ENCODE results near the gene CACNB3. TPM values are rescaled to one million over a fixed set of nuclear protein-coding genes. Genes with fewer than 3 reads are reported as not detected.

The CACNB3 gene
- total and polyA plus RNA-seq, 9 of the 15 experiments (the other 6 are each of a cell fraction or from before 2014, with no cell fraction given) = 0.24 to 2.0 (median 1.5) TPM

GRCh38 chr12:48851883-48852733 lies 33.8 kb downstream of the CACNB3 start, which contains the start of gene DDX23 (continued):
- TF ChIP-seq GABPA (tag; conservative IDR thresholded peaks at IDR 0.05; ENCODE audit: low read depth) (peak; percentile 79), PHF20 (IDR thresholded peaks at IDR 0.05; ENCODE audit: partially characterized antibody) (peak; percentile 87), ZNF778 (CRISPR knock-in tag; IDR thresholded peaks at IDR 0.05) (no peak), YY1 (IDR thresholded peaks at IDR 0.05; ENCODE audit: borderline replicate concordance in 1 of 3, control insufficient read depth in 1 of 3, extremely low read depth in 1 of 3, insufficient read depth in 3 of 3, insufficient read length in 1 of 3, insufficient replicate concordance in 2 of 3, low read depth in 1 of 3, low read length in 2 of 3) (peak; percentile 78 to 97 (median 93)), RBM25 (IDR thresholded peaks at IDR 0.05; ENCODE audit: low read depth, low read length, severe bottlenecking) (peak; percentile 83), HEY1 (CRISPR knock-in tag; IDR thresholded peaks at IDR 0.05; ENCODE audit: borderline replicate concordance) (no peak), ZNF311 (CRISPR knock-in tag; IDR thresholded peaks at IDR 0.05) (peak; percentile 82), ZNF583 (CRISPR knock-in tag; IDR thresholded peaks at IDR 0.05) (peak; percentile 93), ZNF263 (CRISPR knock-in tag; IDR thresholded peaks at IDR 0.05; ENCODE audit: borderline replicate concordance) (peak; percentile 13; the same call in 1 of the 2 replicates), MAFK (IDR thresholded peaks at IDR 0.05; ENCODE audit: low read length) (peak; percentile 35; the same call in 1 of the 2 replicates), SMARCA4 (IDR thresholded peaks at IDR 0.05) (peak; percentile 40; the same call in 1 of the 2 replicates), ADNP (tag; IDR thresholded peaks at IDR 0.05) (peak; percentile 83), CEBPZ (IDR thresholded peaks at IDR 0.05; ENCODE audit: borderline replicate concordance, low read depth, low read length) (no peak), ESRRA (IDR thresholded peaks at IDR 0.05; ENCODE audit: borderline replicate concordance, low read depth) (peak; percentile 79; the same call in 1 of the 2 replicates), ZNF174 (CRISPR knock-in tag; IDR thresholded peaks at IDR 0.05) (no peak), NEUROD1 (IDR thresholded peaks at IDR 0.05; ENCODE audit: borderline replicate concordance, low read depth, low read length, partially characterized antibody) (peak; percentile 47)
